Neural cell (in vitro differentiated cells): ENCODE measurements around the gene CISH. TPM values are rescaled to one million over a fixed set of nuclear protein-coding genes. Genes with fewer than 3 reads are reported as not detected.

ENCODE experiments used
- H2AFZ ChIP-seq: fragments of 200-600, 300-800 bp; sonication (generic), shearing (Covaris generic); 2 replicates; pipeline ENCODE4 v1.6.0; 2014; ENCODE audit warnings: low read depth, mild to moderate bottlenecking, antibody characterized with exemption, low read length, moderate library complexity
- H3F3A ChIP-seq: fragments of 200-600 bp; shearing (Covaris generic); 2 replicates; pipeline ENCODE4 v1.6.1; 2016; ENCODE audit warnings: mild to moderate bottlenecking, moderate library complexity, mixed read lengths, antibody characterized with exemption, low read length; ENCODE audit not compliant: insufficient read depth, poor library complexity, severe bottlenecking
- H3K27ac ChIP-seq: fragments of 200-600, 300-800 bp; sonication (generic), shearing (Covaris generic); 2 replicates; pipeline ENCODE4 v1.5.1; 2014; ENCODE audit warnings: mild to moderate bottlenecking, low read length, moderate library complexity
- H3K27me3 ChIP-seq: fragments of 300-800, 200-600 bp; sonication (generic), shearing (Covaris generic); 2 replicates; pipeline ENCODE4 v1.6.0; 2014; ENCODE audit warnings: mild to moderate bottlenecking, low read depth, low read length, moderate library complexity; ENCODE audit not compliant: insufficient read depth
- H3K36me3 ChIP-seq: fragments of 300-800, 200-600 bp; sonication (generic), shearing (Covaris generic); 2 replicates; pipeline ENCODE4 v1.5.1; 2014; ENCODE audit warnings: mild to moderate bottlenecking, antibody characterized with exemption, low read length, moderate library complexity; ENCODE audit not compliant: insufficient read depth
- H3K4me2 ChIP-seq: fragments of 300-800, 200-600 bp; sonication (generic), shearing (Covaris generic); 2 replicates; pipeline ENCODE4 v1.6.0; 2014; ENCODE audit warnings: mild to moderate bottlenecking, low read length
- H3K4me3 ChIP-seq: fragments of 300-800, 200-600 bp; sonication (generic), shearing (Covaris generic); 2 replicates; pipeline ENCODE4 v1.5.1; 2014; ENCODE audit warnings: mild to moderate bottlenecking, low read length, moderate library complexity
- H3K79me2 ChIP-seq: fragments of 200-600 bp; shearing (Covaris generic); replicated peaks from 2 replicates; pipeline ENCODE4 v1.6.0; 2014; ENCODE audit warnings: mild to moderate bottlenecking, low read length, moderate library complexity; ENCODE audit not compliant: insufficient read depth
- H3K9ac ChIP-seq: fragments of 300-800, 200-600 bp; sonication (generic), shearing (Covaris generic); 2 replicates; pipeline ENCODE4 v1.6.1; 2016; ENCODE audit warnings: mild to moderate bottlenecking, low read length, mixed read lengths
- H3K9me2 ChIP-seq: fragments of 200-600 bp; shearing (Covaris generic); 2 replicates; pipeline ENCODE4 v1.6.1; 2016; ENCODE audit warnings: mild to moderate bottlenecking, low read length, mixed read lengths; ENCODE audit not compliant: insufficient read depth
- H3K9me3 ChIP-seq: fragments of 200-600, 300-800 bp; sonication (generic), shearing (Covaris generic); 2 replicates; pipeline ENCODE4 v1.6.1; 2016; ENCODE audit warnings: mild to moderate bottlenecking, mixed run types, low read length, moderate library complexity, mixed read lengths
- H4K20me1 ChIP-seq: fragments of 200-600 bp; shearing (Covaris generic); 2 replicates; pipeline ENCODE4 v1.6.1; 2016; ENCODE audit warnings: mild to moderate bottlenecking, mixed run types; ENCODE audit not compliant: insufficient read depth
- EP300 ChIP-seq: fragments of 450-650 bp; conservative IDR thresholded peaks from 2 replicates; pipeline ENCODE4 v1.6.1; 2014; ENCODE audit warnings: antibody characterized with exemption, mild to moderate bottlenecking, moderate library complexity; ENCODE audit not compliant: poor library complexity, severe bottlenecking
- EZH2 ChIP-seq: fragments of 200-600, 300-800 bp; shearing (Covaris generic), sonication (generic); IDR thresholded peaks from 2 replicates; pipeline ENCODE4 v1.6.1; 2014; ENCODE audit warnings: antibody characterized with exemption, low read length, borderline replicate concordance, mild to moderate bottlenecking; ENCODE audit not compliant: insufficient read depth, poor library complexity, severe bottlenecking
- MXI1 ChIP-seq: fragments of 450-650 bp; conservative IDR thresholded peaks from 2 replicates; pipeline ENCODE4 v1.6.1; 2014; ENCODE audit warnings: antibody characterized with exemption, mild to moderate bottlenecking; ENCODE audit not compliant: poor library complexity, severe bottlenecking
- POLR2AphosphoS5 ChIP-seq: IDR thresholded peaks from 2 replicates; pipeline ENCODE4 v1.6.1; 2012
- RAD21 ChIP-seq: fragments of 450-650 bp; conservative IDR thresholded peaks from 2 replicates; pipeline ENCODE4 v1.6.1; 2014; ENCODE audit warnings: antibody characterized with exemption, mild to moderate bottlenecking, moderate library complexity
- SMC3 ChIP-seq: fragments of 450-650 bp; conservative IDR thresholded peaks from 2 replicates; pipeline ENCODE4 v1.6.1; 2014; ENCODE audit warnings: antibody characterized with exemption, mild to moderate bottlenecking, moderate library complexity; ENCODE audit not compliant: poor library complexity
- TAF1 ChIP-seq: IDR thresholded peaks from 2 replicates; pipeline ENCODE4 v1.6.1; 2012; ENCODE audit warnings: low read depth
- polyA plus RNA-seq: library from polyadenylated mRNA; depleted of rRNA; stranded (reverse); fragments of >200 nt; gene quantifications from 2 replicates; pipeline ENCODE4 v1.2.3, GENCODE V29; 2014
- TF ChIP-seq, protein P1 (sequence below): IDR thresholded peaks from 2 replicates; pipeline ENCODE4 v1.6.1; 2012; ENCODE audit warnings: borderline replicate concordance
- TF ChIP-seq, protein P2 (sequence below): fragments of 450-650 bp; IDR thresholded peaks from 2 replicates; pipeline ENCODE4 v1.5.1; 2014; ENCODE audit warnings: antibody characterized with exemption, mild to moderate bottlenecking, moderate library complexity; ENCODE audit not compliant: poor library complexity, severe bottlenecking

CISH gene
- polyA plus RNA-seq, 1 donor from 2014 or later: not detected

- Histone ChIP-seq H3K4me2 (no peak overlapping the region), H3K9me3 (no peaks in the 10 kb centered on the region), H3F3A (no peaks in the 10 kb centered on the region), H3K9ac (no peak overlapping the region), H3K27ac (no peak overlapping the region), H2AFZ (no peak overlapping the region), H3K36me3 (no peaks in the 10 kb centered on the region), H3K4me3 (no peak overlapping the region), H3K27me3 (peaks cover under 1% of the 10 kb centered on the region), H4K20me1 (no peaks in the 10 kb centered on the region), H3K79me2 (no peaks in the 10 kb centered on the region), H3K9me2 (no peaks in the 10 kb centered on the region)
- TF ChIP-seq, protein P1, sequence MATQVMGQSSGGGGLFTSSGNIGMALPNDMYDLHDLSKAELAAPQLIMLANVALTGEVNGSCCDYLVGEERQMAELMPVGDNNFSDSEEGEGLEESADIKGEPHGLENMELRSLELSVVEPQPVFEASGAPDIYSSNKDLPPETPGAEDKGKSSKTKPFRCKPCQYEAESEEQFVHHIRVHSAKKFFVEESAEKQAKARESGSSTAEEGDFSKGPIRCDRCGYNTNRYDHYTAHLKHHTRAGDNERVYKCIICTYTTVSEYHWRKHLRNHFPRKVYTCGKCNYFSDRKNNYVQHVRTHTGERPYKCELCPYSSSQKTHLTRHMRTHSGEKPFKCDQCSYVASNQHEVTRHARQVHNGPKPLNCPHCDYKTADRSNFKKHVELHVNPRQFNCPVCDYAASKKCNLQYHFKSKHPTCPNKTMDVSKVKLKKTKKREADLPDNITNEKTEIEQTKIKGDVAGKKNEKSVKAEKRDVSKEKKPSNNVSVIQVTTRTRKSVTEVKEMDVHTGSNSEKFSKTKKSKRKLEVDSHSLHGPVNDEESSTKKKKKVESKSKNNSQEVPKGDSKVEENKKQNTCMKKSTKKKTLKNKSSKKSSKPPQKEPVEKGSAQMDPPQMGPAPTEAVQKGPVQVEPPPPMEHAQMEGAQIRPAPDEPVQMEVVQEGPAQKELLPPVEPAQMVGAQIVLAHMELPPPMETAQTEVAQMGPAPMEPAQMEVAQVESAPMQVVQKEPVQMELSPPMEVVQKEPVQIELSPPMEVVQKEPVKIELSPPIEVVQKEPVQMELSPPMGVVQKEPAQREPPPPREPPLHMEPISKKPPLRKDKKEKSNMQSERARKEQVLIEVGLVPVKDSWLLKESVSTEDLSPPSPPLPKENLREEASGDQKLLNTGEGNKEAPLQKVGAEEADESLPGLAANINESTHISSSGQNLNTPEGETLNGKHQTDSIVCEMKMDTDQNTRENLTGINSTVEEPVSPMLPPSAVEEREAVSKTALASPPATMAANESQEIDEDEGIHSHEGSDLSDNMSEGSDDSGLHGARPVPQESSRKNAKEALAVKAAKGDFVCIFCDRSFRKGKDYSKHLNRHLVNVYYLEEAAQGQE: no peak
- TF ChIP-seq POLR2AphosphoS5 (no peak), RAD21 (no peak), TAF1 (no peak), EP300 (no peak), SMC3 (no peak), MXI1 (no peak), EZH2 (no peak)
- TF ChIP-seq, protein P2, sequence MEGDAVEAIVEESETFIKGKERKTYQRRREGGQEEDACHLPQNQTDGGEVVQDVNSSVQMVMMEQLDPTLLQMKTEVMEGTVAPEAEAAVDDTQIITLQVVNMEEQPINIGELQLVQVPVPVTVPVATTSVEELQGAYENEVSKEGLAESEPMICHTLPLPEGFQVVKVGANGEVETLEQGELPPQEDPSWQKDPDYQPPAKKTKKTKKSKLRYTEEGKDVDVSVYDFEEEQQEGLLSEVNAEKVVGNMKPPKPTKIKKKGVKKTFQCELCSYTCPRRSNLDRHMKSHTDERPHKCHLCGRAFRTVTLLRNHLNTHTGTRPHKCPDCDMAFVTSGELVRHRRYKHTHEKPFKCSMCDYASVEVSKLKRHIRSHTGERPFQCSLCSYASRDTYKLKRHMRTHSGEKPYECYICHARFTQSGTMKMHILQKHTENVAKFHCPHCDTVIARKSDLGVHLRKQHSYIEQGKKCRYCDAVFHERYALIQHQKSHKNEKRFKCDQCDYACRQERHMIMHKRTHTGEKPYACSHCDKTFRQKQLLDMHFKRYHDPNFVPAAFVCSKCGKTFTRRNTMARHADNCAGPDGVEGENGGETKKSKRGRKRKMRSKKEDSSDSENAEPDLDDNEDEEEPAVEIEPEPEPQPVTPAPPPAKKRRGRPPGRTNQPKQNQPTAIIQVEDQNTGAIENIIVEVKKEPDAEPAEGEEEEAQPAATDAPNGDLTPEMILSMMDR: no peak
Observed at GRCh38 chr3:50605901-50606326, 5.7 kb downstream of the CISH start.

DNA sequence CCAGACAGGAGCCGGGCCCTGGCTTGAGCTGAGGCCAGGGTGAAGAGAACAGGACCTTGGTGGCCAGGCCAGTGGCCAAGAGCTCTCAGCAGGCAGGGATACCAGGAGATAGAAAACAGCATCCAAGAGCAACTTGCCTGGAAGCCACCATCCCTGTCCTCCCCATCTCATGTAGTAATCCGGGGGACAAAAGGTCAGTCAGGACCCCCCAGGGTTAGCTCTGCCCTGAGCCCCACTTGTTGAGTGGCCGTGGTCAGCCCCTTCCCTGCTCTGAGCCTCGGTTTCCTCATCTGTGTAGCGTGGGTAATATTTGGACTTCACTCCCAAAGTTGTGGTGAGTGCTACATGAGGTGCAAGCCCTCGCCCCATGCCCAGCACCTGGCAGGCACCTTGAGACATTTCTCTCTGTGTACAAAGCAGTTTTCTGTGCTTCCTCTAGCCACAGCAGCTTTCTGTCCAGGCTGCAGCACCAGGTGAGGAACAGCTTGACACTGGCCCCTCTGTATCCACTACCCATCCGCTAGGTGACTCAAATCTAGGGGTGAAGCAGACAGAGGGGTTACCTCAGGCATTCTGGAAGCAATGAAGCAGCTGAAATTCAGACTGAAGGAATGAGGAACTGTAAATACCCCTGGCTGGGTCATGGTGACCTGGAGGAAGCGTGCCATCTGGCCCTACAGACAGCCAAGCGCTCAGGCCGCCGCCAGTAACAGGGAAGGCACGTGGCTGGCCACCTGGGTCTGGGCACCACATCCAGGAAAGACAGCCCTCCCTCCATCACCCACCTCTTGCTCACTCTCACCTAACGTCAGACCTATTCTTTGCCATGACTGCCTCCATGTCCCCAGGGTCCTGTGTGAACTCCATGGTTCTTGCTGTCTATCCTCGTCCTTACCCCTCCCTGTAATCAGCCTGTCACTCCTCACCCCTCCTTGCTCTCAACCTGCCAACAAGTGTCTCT, 6.7 kb downstream of the CISH start:
- Histone ChIP-seq H3K9ac (no peak overlapping the region), H3K9me2 (no peaks in the 10 kb centered on the region), H3F3A (no peaks in the 10 kb centered on the region), H3K27ac (no peak overlapping the region), H3K36me3 (no peaks in the 10 kb centered on the region), H3K9me3 (no peaks in the 10 kb centered on the region), H2AFZ (no peak overlapping the region), H3K79me2 (no peaks in the 10 kb centered on the region), H3K27me3 (no peaks in the 10 kb centered on the region), H3K4me3 (no peak overlapping the region), H4K20me1 (no peaks in the 10 kb centered on the region), H3K4me2 (no peak overlapping the region)
- TF ChIP-seq EP300: no peak
- no peak for TF ChIP-seq POLR2AphosphoS5
- TF ChIP-seq SMC3: no peak
- TF ChIP-seq, protein P2: no peak
- TF ChIP-seq, protein P1: no peak
- TF ChIP-seq RAD21: no peak
- no peak for TF ChIP-seq MXI1
- no peak for TF ChIP-seq EZH2
- TF ChIP-seq TAF1: no peak
